Calu3 (cell line): ENCODE measurements around the gene ZNF692. TPM values are rescaled to one million over a fixed set of nuclear protein-coding genes. Genes with fewer than 3 reads are reported as not detected.

Source experiments
- BruUV-seq: library from RNA; stranded (reverse); fragments of 400-500 nt; replicated peaks from 2 replicates; lab custom pipeline; 2021; lab: Mats Ljungman, UMichigan
- CTCF ChIA-PET: fragments of 300-600 bp; sonication (Branson Sonifier 250); formaldehyde crosslinking; loops from one replicate; lab custom pipeline; 2022; ENCODE audit warnings: antibody characterized with exemption; lab: Charles Lee
- DNase-seq: peaks from one replicate; pipeline ENCODE4 v3.0.0; 2022
- H3K27ac Mint-ChIP-seq: one replicate; pipeline ENCODE4 v1.8.0; 2022; ENCODE audit warnings: mixed read lengths; ENCODE audit not compliant: unreplicated experiment
- H3K27me3 Mint-ChIP-seq: one replicate; pipeline ENCODE4 v1.8.0; 2022; ENCODE audit warnings: mixed read lengths; ENCODE audit not compliant: unreplicated experiment
- H3K36me3 Mint-ChIP-seq: one replicate; pipeline ENCODE4 v1.8.0; 2022; ENCODE audit warnings: mild to moderate bottlenecking, moderate library complexity, mixed read lengths; ENCODE audit not compliant: insufficient read depth, unreplicated experiment
- H3K4me1 Mint-ChIP-seq: one replicate; pipeline ENCODE4 v1.8.0; 2022; ENCODE audit warnings: mild to moderate bottlenecking, low read depth, mixed read lengths; ENCODE audit not compliant: unreplicated experiment
- H3K4me3 Mint-ChIP-seq: one replicate; pipeline ENCODE4 v1.8.0; 2022; ENCODE audit warnings: mild to moderate bottlenecking, low read depth, moderate library complexity, mixed read lengths; ENCODE audit not compliant: unreplicated experiment
- H3K9me3 Mint-ChIP-seq: one replicate; pipeline ENCODE4 v1.8.0; 2022; ENCODE audit warnings: low read depth, mixed read lengths; ENCODE audit not compliant: unreplicated experiment
- CTCF ChIP-seq: fragments of 200-600 bp; IDR thresholded peaks from one replicate; pipeline ENCODE4 v1.8.0; 2022; ENCODE audit warnings: antibody characterized with exemption; ENCODE audit not compliant: unreplicated experiment
- intact Hi-C: fragments of 100-400 bp; cut with micrococcal nuclease; formaldehyde crosslinking; loops from one replicate; pipeline ENCODE4 v1.10.0; 2022; ENCODE audit not compliant: unreplicated experiment
- total RNA-seq: library from RNA; stranded (reverse); gene quantifications from 2 replicates; pipeline ENCODE4 v1.2.3, GENCODE V29; 2022

Gene ZNF692
- total RNA-seq, 1 experiment from 2014 or later: 61.4 TPM

- Mint-ChIP-seq H3K27ac (no peak overlapping the region), H3K4me1 (no peaks in the 10 kb centered on the region), H3K27me3 (peaks cover 65% of the 10 kb centered on the region), H3K4me3 (no peak overlapping the region), H3K9me3 (no peaks in the 10 kb centered on the region), H3K36me3 (no peaks in the 10 kb centered on the region)
- intact Hi-C loops: no loop called here
- CTCF ChIA-PET: no interaction called here
- no TSS peak for BruUV-seq
- DNase-seq: no peak
- TF ChIP-seq CTCF: no peak
These were observed 38.8 kb upstream of the ZNF692 start for GRCh38 chr1:248897412-248898337.

GRCh38 chr1:248894837-248895236 lies 36.0 kb upstream of the ZNF692 start:
- no peaks in the 10 kb centered on the region for H3K9me3 Mint-ChIP-seq
- DNase-seq: no peak
- peaks cover 67% of the 10 kb centered on the region for H3K27me3 Mint-ChIP-seq
- intact Hi-C loops: no loop called here
- H3K4me1 Mint-ChIP-seq: no peaks in the 10 kb centered on the region
- H3K27ac Mint-ChIP-seq: no peak overlapping the region
- no TSS peak for BruUV-seq
- H3K4me3 Mint-ChIP-seq: no peak overlapping the region
- H3K36me3 Mint-ChIP-seq: no peaks in the 10 kb centered on the region
- CTCF ChIA-PET: no interaction called here
- TF ChIP-seq CTCF: no peak

- H3K27me3 Mint-ChIP-seq: peaks cover 50% of the 10 kb centered on the region
- CTCF ChIA-PET: no interaction called here
These were observed 33.7 kb upstream of the ZNF692 start for GRCh38 chr1:248892590-248892989.

GRCh38 chr1:248891758-248892157 lies 32.9 kb upstream of the ZNF692 start:
- Mint-ChIP-seq H3K4me3 (no peak overlapping the region), H3K4me1 (no peaks in the 10 kb centered on the region), H3K9me3 (no peaks in the 10 kb centered on the region), H3K27me3 (peaks cover 42% of the 10 kb centered on the region), H3K36me3 (no peaks in the 10 kb centered on the region), H3K27ac (no peak overlapping the region)
- no peak for DNase-seq
- TF ChIP-seq CTCF: no peak
- CTCF ChIA-PET: no interaction called here
- intact Hi-C loops: no loop called here
- no TSS peak for BruUV-seq

More at GRCh38 chr1:248892590-248892989, 33.7 kb upstream of the ZNF692 start:
- BruUV-seq: no TSS peak
- no peaks in the 10 kb centered on the region for H3K4me1 Mint-ChIP-seq
- no peaks in the 10 kb centered on the region for H3K36me3 Mint-ChIP-seq
- DNase-seq: no peak
- TF ChIP-seq CTCF: no peak
- H3K9me3 Mint-ChIP-seq: no peaks in the 10 kb centered on the region
- no peak overlapping the region for H3K4me3 Mint-ChIP-seq
- no peak overlapping the region for H3K27ac Mint-ChIP-seq
- intact Hi-C loops: no loop called here
